Measurements from ENCODE around the gene PLXNA2. TPM values are rescaled to one million over a fixed set of nuclear protein-coding genes. Genes with fewer than 3 reads are reported as not detected.

Gene PLXNA2
- total and polyA plus RNA-seq, 2 donors (not counting 1 experiment from before 2014, with no cell fraction given), result 0.31 to 1.2 TPM

DNA sequence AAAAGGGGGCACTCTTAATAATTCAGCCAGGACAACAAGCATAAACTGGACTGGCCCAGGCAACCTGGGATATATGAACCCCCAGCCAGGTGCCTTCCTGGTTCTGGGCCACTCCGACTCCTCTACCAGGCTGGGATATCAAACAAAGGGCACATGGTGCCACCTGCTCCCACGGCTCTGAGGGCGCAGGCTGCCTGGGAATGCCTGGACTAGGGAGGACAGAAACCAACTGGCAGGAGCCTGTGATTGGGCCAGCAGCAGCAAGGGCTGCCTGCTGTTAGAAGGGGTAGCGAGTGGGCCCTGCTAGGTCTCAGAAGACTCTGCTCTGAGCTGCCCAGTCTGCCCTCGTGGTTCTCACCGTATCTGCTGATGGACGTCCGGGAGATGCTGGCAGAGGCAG lies 210.0 kb downstream of the PLXNA2 start:
- H3K9ac ChIP-seq (ENCODE audit: low read length), result no peak overlapping the region
- H4K20me1 ChIP-seq (ENCODE audit: control insufficient read depth, insufficient read depth, low read length, poor library complexity, severe bottlenecking), result no peaks in the 10 kb centered on the region
- CTCF ChIA-PET, result no interaction called here
- Mint-ChIP-seq H3K27me3 (peaks cover 18% of the 10 kb centered on the region), H3K27ac (no peak overlapping the region), H3K4me1 (no peaks in the 10 kb centered on the region), H3K4me3 (no peak overlapping the region), H3K9me3 (ENCODE audit: insufficient read depth) (no peaks in the 10 kb centered on the region)
- no peaks in the 10 kb centered on the region for H3K79me2 ChIP-seq (ENCODE audit: control insufficient read depth, insufficient read depth, low read length)
- ATAC-seq (ENCODE audit: low read depth) (no peak), DNase-seq (no peak)
- H3K27me3 ChIP-seq (replicated peaks in 1 of 4; ENCODE audit: control extremely low read depth in 1 of 4, control insufficient read depth in 3 of 4, insufficient read depth in 4 of 4, low read length in 3 of 4), result no peaks in the 10 kb centered on the region
- WGBS (ENCODE audit: insufficient coverage), result 90% methylated on average over 8 of the region's 8 CpGs
- POLR2A ChIA-PET, result no interaction called here
- no peaks in the 10 kb centered on the region for H3K4me1 ChIP-seq (ENCODE audit: control insufficient read depth in 2 of 2, insufficient read depth in 2 of 2, low read length in 2 of 2)
- H3K4me3 ChIP-seq (ENCODE audit: control extremely low read depth in 1 of 5, extremely low read depth in 1 of 5, insufficient read depth in 1 of 5, low read depth in 2 of 5, low read length in 4 of 5), result no peak overlapping the region
- no peak overlapping the region for H3K4me2 ChIP-seq (replicated peaks; ENCODE audit: low read depth, low read length, poor library complexity, severe bottlenecking)
- H3K36me3 ChIP-seq (replicated peaks in 1 of 2; ENCODE audit: control extremely low read depth in 1 of 2, control insufficient read depth in 1 of 2, extremely low read depth in 1 of 2, insufficient read depth in 2 of 2, low read length in 1 of 2), result no peaks in the 10 kb centered on the region
- H3K27ac ChIP-seq (ENCODE audit: low read length in 2 of 2), result no peak overlapping the region
- TF ChIP-seq, protein P1, sequence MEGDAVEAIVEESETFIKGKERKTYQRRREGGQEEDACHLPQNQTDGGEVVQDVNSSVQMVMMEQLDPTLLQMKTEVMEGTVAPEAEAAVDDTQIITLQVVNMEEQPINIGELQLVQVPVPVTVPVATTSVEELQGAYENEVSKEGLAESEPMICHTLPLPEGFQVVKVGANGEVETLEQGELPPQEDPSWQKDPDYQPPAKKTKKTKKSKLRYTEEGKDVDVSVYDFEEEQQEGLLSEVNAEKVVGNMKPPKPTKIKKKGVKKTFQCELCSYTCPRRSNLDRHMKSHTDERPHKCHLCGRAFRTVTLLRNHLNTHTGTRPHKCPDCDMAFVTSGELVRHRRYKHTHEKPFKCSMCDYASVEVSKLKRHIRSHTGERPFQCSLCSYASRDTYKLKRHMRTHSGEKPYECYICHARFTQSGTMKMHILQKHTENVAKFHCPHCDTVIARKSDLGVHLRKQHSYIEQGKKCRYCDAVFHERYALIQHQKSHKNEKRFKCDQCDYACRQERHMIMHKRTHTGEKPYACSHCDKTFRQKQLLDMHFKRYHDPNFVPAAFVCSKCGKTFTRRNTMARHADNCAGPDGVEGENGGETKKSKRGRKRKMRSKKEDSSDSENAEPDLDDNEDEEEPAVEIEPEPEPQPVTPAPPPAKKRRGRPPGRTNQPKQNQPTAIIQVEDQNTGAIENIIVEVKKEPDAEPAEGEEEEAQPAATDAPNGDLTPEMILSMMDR (IDR thresholded peaks at IDR 0.05), result no peak
- no peak for TF ChIP-seq EZH2 (IDR thresholded peaks at IDR 0.05; ENCODE audit: borderline replicate concordance, insufficient read depth, low read depth, low read length, poor library complexity, severe bottlenecking)
- intact Hi-C loops (cut with micrococcal nuclease), result no loop called here
- no peaks in the 10 kb centered on the region for H3K9me3 ChIP-seq (ENCODE audit: control extremely low read depth in 1 of 3, control insufficient read depth in 2 of 3, insufficient read depth in 1 of 3, low read length in 2 of 3)
- no peak overlapping the region for H2AFZ ChIP-seq (ENCODE audit: insufficient read depth, low read depth, low read length, poor library complexity, severe bottlenecking)

DNA sequence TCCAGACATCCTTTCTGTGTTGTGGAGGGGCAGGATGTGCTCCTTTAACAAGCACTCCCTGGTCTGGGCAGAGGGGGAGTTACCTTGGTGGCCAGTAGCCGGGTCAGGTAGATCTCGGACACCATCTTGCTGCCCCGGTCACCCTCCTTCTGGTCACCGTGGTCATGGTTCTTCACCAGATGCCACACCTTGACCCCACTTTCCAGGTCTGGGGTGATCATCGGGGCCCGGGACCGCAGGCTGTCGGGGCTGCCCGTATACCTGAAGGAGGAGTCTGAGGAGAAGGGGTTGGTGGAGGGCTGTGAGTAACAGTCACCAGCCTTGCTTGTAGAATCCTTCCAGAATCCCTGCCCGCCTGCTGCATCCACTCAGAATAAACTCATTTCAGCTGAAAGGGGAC lies 210.9 kb downstream of the PLXNA2 start:
- Mint-ChIP-seq H3K27ac (no peak overlapping the region), H3K9me3 (ENCODE audit: insufficient read depth) (no peaks in the 10 kb centered on the region), H3K4me3 (no peak overlapping the region), H3K27me3 (peaks cover 18% of the 10 kb centered on the region), H3K4me1 (no peaks in the 10 kb centered on the region)
- ChIA-PET CTCF (no interaction called here), POLR2A (no interaction called here)
- H3K27me3 ChIP-seq (replicated peaks in 1 of 4; ENCODE audit: control extremely low read depth in 1 of 4, control insufficient read depth in 3 of 4, insufficient read depth in 4 of 4, low read length in 3 of 4), result no peaks in the 10 kb centered on the region
- no peak overlapping the region for H3K4me2 ChIP-seq (replicated peaks; ENCODE audit: low read depth, low read length, poor library complexity, severe bottlenecking)
- TF ChIP-seq EZH2 (IDR thresholded peaks at IDR 0.05; ENCODE audit: borderline replicate concordance, insufficient read depth, low read depth, low read length, poor library complexity, severe bottlenecking), result no peak
- TF ChIP-seq, protein P1 (IDR thresholded peaks at IDR 0.05), result no peak
- no peak overlapping the region for H3K27ac ChIP-seq (ENCODE audit: low read length in 2 of 2)
- H3K36me3 ChIP-seq (replicated peaks in 1 of 2; ENCODE audit: control extremely low read depth in 1 of 2, control insufficient read depth in 1 of 2, extremely low read depth in 1 of 2, insufficient read depth in 2 of 2, low read length in 1 of 2), result no peaks in the 10 kb centered on the region
- no peaks in the 10 kb centered on the region for H4K20me1 ChIP-seq (ENCODE audit: control insufficient read depth, insufficient read depth, low read length, poor library complexity, severe bottlenecking)
- no peaks in the 10 kb centered on the region for H3K9me3 ChIP-seq (ENCODE audit: control extremely low read depth in 1 of 3, control insufficient read depth in 2 of 3, insufficient read depth in 1 of 3, low read length in 2 of 3)
- DNase-seq (no peak), ATAC-seq (ENCODE audit: low read depth) (no peak)
- no peaks in the 10 kb centered on the region for H3K4me1 ChIP-seq (ENCODE audit: control insufficient read depth in 2 of 2, insufficient read depth in 2 of 2, low read length in 2 of 2)
- H2AFZ ChIP-seq (ENCODE audit: insufficient read depth, low read depth, low read length, poor library complexity, severe bottlenecking), result no peak overlapping the region
- H3K79me2 ChIP-seq (ENCODE audit: control insufficient read depth, insufficient read depth, low read length), result no peaks in the 10 kb centered on the region
- intact Hi-C loops (cut with micrococcal nuclease), result no loop called here
- WGBS (ENCODE audit: insufficient coverage), result 90% methylated on average over 2 of the region's 10 CpGs
- H3K9ac ChIP-seq (ENCODE audit: low read length), result no peak overlapping the region
- H3K4me3 ChIP-seq (ENCODE audit: control extremely low read depth in 1 of 5, extremely low read depth in 1 of 5, insufficient read depth in 1 of 5, low read depth in 2 of 5, low read length in 4 of 5), result no peak overlapping the region
